NCI-H2107 (cell line): ENCODE data around the gene ZNF524.
"Not testable (repeated sequence)": the region's sequence is repeated elsewhere in the genome, so short reads cannot be mapped to it uniquely, and the experiment has no call there.

Experiments used
- DNase-seq: peaks from one replicate; lab custom pipeline; 2025; lab: John Stamatoyannopoulos, UW

The ZNF524 gene, protein sequence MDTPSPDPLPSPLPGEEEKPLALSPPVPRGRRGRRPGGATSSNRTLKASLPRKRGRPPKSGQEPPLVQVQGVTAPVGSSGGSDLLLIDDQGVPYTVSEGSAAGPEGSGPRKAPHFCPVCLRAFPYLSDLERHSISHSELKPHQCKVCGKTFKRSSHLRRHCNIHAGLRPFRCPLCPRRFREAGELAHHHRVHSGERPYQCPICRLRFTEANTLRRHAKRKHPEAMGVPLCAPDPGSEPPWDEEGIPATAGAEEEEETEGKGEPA

DNA sequence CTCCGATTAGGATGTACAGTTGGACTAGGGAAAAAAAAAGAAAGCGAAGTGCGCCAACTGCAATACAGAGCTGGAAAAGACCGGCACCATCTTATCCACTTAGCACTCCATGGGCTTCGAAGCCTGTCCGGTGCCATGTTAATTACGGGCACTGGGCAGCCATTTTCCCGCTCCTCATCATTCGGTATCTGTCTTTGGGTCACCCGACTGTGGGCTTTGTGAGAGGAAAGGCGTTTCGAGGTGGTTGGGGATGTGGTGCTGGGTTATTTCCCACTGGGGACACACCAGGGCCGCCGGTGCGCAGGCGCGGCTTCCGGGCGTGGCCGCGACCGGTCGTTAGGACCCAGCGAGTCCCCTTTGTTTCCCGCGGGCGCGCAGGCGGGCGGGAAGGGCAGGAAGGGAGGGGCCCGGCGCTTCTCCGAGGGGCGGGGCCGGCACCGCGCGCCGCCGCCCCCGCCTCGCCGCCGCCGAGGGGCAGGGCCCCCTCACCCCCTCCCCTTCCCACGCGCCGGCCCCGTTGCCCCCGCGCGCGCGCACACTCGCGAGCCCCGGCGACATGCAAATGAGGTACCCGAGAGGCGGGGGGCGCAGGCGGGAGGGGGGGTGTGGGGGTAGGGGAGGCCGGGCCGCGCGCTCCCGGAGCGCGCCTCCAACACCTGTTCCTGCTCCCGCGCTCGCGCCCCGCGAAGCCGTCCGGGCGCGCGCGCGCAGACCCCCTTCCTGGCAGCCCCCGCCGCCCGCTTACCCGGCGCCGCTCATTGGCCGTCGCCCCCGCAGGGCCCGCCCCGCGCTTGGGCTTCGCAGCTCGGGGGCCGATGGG lies at the start of gene ZNF524:
Gene ZNF524, plus strand, starts transcription at position 447 of the 820 bp plus-strand sequence. CDS start 1,825 bp downstream, outside the sequence.
- peak; percentile 78 for DNase-seq

DNA sequence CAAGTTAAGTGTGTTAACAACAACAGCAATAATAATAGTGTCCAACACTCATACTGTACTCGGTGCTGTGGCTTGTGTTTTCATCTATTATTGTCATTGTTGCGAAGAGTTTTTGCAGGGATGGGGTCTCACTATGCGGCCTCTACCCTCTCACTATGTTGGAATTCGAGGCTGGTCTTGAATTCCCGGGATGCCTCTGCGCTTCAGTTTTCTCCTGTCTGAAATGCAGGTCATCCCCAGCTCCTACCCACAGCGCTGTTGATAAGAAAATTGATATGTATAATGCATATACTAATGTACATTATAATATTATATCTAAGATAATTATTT lies 49.8 kb upstream of the ZNF524 start:
- no peak for DNase-seq

DNA sequence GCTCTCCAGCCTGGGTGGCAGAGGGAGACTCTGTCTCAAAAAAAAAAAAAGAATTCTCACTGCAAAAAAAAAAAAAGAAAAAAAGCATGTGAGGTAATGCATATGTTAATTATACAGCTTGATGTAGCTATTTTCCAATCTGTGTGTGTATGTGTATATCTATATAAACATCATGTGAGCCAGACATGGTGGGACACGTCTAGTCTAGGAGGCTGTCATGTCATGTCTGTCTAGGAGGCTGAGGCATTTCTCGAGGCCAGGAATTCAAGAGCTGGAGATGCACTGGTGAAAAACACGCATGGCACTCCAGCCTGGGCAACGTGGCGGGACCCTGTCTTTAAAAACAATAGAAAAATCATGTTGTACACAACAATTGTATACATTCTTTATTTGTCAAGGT lies 47.9 kb upstream of the ZNF524 start:
- no peak for DNase-seq

DNA sequence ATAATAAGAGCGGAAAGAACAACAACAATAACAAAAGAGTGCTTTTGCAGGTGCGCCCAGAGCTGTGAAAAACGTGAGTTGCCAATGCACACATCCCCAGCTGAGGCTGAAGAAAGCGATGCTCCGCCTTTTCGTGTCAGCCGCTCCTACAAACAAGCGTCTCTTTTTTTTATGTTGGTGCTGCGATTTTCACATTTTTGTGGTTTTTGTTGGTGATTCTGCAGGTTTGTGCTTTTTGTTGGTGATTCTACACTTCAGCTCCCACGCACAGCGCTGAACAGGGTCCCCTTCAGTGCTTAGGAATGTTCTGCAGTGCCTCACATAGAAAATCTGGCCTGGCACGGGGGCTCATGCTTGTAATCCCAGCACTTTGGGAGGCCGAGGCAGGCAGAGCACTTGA lies 47.5 kb upstream of the ZNF524 start:
- no peak for DNase-seq

DNA sequence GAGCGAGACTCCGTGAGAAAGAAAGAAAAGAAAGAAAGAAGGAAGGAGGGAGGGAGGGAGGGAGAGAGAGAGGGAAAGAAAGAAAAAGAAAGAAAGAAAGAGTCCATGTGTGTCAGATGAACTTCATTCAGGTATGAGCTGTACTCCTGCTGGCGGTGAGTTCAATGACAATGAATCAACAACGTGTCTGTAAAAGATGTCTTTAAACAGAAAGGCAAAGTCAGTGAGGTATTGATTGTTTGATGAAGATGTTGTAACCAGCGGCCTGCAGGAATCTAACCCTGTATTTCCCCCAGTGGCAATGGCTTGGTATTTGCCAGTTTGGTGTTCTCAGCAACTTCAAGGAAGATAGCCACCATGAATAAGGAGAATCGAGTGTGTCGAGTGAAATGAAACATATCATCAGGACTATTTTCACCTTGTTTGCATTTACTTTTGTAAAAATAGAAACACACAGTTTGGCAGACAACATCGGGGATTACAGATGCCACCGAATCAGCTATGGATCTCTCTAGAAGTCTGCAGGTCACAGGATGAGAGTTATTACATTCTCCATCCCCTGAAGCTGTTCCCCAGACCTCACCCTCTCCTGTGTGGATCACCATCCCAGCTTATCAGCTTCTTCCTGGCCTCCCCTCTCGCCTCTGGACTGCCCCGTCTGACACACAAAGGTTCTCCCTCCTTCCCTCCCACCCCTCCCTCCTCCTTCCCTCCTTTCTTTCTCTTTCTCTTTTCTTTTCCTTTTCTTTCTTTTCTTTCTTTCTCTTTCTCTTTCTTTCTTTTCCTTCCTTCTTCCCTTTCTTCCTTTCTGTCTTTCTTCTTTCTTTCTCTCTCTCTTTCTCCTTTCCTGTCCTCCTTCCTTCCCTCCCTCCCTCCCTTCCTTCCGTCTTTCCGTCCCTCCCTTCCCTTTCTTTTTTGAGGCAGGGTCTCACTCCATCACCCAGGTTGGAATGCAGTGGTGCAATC lies 46.6 kb upstream of the ZNF524 start:
- no peak for DNase-seq

DNA sequence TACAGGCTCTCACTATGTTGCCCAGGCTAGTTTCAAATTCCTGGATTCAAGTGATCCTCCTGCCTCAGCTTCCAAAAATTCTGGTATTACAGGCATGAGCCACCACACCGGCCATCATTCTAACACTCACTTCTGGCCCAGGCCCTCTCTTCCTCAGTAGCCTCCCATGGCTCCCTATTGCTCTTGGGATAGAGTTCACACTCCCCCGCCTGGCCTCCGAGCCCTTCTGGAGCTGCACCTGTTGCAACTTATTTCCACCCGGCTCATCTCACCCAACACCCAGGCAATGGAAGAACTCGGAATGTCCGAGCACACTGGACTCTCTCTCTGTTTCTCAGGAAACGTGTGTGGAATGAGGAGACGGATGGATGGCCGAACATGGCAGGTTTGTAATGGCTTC lies 45.8 kb upstream of the ZNF524 start:
- no peak for DNase-seq

DNA sequence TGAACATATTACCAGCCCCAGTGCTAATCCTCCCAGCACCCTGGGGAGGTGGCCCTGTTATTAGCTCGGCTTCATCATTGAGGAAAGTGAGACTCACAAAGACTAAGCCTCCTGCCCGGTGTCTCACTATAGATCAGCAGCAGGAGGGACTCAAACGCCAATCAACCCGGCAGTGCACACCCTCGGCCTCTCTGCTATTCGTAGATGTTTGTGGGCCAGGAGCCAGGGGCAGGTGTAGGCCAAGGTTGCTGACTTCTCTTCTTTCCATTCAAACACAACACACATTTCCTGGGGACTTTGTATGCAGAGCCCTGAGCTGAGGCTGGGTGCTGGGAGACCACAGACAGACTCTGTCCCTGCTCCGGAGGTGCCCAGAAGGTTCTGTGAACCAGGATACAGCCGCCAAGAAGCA lies 45.3 kb upstream of the ZNF524 start:
- no peak for DNase-seq

DNA sequence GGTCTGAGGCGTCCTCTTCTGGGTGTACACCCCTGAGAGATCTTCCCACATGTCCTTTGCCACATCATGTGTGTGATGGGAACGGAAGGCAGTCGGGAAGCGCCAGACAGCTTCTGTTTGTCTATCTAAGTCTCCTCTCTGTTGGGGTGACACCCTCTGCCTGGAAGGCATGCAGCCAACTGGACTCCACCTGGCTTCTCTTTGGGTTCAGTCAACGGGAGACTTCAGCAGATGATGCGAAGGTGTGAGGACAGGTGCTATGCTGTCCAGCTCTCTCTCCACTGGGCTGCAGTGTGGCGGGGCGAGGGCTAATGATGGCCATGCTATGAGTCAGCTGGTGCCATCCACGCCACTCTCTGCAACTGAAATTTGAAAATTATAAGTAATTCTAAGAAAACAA lies 40.4 kb upstream of the ZNF524 start:
- no peak for DNase-seq

DNA sequence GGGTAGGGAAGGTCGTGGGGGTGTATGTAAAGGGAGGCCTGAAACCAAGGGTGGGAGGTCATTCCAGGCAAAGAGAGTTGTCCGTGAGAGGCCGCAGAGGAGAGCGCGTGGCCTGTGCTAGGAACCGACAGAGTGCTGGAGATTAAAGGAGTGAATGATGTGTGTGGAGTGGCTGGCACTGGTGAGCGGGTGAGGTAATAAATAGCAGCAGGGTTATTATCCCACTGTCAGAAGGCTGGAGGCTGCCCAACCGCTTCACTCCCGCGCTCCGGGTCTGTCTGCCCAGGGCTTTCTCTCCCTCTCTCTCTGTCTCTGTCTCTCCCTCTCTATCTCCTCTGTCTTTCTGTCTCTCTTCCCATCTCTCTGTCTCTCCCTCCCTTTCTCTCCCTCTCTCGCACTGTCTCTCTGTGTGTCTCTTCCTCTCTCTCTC lies 36.8 kb upstream of the ZNF524 start:
- DNase-seq = no peak

DNA sequence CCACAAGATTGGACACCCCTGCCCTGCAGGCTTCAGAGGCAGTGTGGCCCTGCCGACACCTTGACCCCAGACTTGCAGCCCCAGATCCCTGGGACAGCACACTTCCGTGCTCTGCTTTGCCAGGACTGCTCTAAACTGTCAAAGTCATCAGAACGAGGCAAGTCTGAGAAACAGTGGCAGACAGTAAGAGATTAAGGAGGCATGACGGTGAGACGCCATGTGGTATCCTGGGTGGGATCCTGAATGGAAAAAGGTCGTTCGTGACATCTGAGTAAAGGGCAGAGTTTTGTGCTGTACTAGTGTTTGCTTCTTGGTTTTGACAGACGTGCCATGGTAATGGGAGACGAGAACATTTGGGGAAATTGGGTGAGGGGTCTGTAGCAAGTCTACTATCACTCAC lies 33.3 kb upstream of the ZNF524 start:
- DNase-seq = no peak

DNA sequence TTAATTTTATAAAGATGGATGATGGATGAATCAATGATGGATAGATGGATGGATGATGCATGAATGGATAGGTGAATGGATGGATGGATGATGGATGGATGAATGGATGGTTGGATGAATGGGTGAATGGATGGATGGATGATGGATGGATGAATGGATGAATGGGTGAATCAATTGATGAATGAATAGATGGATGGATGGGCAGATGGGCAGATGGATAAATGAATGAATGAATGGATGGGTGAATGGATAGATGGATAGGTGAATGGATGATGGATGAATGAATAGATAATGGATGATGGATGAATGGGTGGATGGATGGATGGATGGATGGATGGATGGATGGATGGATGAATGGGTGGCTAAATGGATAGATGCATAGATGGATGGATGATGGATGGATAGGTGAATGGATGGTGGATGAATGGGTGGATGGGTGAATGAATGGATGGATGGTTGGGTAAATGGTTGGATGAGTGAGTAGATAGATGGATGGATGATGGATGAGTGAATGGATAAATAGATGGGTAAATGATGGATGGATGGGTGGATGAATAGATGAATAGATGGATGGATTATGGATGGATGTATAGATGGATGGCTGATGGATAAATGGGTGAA lies 32.3 kb upstream of the ZNF524 start:
- DNase-seq = no peak

DNA sequence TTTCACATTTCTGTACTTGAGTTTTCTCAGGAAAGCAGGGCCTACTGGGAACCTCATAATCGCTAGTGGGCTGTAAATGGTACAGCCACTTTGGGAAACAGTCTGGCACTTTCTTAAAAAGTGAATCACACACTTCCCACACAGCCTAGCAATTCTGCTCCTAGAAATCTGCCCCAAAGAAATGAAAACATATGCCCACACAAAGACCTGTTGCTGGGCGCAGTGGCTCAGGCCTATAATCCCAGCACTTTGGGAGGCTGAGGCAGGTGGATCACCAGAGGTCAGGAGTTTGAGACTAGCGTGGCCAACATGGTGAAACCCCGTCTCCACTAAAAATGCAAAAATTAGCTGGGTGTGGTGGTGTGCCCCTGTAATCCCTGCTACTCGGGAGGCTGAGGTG lies 30.6 kb upstream of the ZNF524 start:
- not testable (repeated sequence) for DNase-seq

DNA sequence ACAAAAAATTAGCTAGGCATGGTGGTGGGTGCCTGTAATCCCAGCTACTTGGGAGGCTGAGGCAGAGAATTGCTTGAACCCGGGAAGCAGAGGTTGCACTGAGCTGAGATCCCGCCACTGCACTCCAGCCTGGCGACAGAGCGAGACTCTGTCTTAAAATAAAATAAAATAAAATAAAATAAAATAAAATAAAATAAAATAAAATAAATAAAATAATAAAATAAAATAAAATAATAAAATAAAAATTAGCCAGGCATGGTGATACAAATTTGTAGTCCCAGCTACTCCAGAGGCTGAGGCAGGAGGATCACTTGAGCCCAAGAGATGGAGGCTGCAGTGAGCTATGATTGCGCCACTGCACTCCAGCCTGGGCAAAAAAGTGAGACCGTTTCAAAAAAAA lies 26.2 kb upstream of the ZNF524 start:
- DNase-seq = not testable (repeated sequence)

DNA sequence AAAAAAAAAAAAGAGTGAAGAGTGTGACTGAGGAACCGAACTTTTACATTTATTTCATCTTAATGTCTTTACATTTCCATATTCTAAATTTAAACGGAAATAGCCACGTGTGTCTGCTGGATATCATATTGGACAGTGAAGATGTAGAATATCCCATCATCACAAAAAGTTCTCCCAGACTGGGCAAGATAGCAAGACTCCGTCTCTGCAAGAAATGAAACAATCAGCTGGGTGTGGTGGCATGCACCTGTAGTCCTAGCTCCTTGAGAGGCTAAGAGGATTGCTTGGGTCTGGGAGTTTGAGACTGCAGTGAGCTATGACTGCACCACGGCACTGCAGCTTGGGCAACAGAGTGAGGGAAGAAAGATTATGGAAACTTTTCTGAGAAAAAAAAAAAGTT lies 23.3 kb upstream of the ZNF524 start:
- no peak for DNase-seq

DNA sequence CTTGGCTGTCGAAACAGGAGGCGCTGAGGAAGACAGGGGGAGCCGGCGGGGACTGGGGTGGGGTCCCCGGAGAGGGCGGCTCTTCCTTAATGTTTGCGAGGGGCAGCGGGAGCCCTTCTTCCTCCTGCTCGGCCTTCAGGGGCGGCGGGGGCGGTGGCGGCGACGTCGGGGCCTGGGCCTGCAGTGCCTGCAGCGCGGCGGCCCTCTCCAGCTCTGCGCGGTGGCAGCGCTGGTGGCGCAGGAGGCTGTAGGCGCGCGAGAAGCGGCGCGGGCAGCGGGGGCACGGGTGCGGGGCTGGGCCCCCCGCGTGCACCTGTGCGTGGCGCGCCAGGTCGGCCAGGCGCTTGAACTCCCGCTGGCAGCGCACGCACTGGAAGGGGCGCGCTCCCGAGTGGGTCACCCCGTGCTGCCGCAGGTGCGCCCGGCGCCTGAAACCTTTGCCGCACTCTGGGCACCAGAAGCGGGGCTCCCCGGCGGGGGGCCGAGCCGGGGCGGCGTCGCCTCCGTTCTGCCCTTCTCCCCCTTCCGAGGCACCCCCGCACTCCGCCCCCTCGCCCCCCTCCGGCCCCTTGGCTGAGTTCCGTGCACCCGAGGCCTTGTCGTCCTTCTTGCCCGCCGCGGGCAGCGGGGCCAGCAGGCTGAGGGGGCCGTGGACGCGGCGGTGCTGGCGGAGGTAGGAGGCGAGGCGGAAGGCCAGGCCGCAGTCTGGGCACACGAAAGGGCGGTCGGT lies 21.9 kb upstream of the ZNF524 start:
- no peak for DNase-seq

DNA sequence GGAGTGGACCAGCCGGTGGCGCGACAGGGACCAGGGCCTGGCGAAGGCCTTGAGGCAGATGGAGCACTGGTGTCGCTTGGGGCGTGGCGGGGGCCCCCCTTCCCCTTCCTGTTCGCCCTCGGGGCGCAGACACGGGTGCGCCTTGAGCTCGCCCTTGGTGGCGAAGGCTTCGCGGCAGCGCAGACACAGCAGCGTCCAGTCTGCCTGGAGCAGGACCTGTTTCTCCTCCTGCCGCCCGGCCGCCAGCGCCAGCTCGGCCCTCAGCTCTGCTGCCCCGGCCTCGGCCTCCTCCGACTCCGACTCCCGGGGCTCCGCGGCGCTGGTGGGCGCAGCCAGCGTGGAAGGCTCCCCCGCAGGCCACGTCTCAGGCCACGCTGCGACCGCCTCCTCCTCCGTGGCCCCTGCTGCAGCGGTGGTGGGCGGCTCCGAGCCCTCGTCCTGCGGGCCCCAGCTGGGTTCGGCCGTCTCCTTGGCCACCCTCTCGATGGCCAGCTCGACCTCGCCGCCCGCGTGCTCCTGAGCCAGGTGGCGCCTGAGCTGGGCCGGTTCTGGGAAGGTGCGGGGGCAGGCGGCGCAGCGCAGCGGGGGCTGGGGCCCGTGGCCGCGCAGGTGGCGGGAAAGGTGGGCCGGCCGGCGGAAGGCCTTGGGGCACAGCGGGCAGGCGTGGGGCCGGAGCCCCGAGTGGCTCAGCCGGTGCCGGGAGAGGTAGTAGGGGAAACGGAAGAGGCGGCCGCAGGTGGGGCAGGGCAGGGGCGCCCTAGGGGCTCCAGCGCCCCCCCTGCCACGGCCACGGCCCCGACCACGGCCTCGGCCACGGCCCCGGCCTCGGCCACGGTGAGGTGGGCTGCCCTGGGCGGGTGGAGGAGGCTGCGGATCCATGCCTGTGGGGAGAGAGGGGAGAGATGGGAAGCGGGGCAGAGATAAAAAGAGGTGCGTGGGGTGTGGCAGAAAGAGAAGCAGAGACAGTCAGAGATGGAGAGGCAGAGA lies 21.0 kb upstream of the ZNF524 start:
- no peak for DNase-seq

DNA sequence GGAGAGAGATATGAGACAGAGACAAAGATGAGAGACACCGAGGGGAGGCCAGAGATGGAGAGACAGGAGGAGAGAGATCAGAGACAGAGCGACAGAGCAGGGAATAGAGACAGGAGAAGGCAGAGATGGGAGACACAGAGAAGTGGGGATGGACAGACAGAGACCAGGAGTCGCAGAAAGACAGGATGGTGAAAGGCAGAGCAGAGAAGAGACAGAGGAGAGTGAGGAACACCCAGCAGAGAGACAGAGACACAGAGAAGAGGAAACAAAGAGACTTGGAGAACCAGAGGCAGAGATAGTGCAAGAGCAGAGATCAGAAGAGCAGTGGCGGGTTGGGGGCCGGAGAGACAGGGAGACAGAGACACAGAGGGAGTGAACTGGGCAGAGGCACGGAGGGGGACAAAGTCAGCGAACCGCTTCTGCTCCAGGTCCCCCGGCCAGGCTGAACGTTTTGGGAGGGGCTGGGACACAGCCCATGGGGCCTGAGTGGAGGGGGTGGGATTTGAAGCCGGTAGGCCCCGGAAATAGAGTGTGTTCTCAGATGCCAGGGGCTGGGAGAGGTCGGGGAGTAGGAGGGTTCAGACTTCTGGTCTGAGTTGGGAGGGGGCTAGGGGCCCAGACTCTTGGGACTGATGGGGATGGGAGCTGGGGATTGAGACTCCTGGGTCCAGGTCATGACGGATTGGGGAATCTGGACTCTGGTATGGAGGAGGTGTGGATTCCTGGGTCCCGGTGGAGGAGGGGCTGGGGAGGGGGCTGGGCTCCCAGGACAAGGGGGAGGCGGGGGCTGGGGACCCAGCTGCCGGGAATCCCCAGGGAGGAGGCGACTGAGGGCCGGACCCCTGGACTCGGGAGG lies 20.1 kb upstream of the ZNF524 start:
- no peak for DNase-seq

DNA sequence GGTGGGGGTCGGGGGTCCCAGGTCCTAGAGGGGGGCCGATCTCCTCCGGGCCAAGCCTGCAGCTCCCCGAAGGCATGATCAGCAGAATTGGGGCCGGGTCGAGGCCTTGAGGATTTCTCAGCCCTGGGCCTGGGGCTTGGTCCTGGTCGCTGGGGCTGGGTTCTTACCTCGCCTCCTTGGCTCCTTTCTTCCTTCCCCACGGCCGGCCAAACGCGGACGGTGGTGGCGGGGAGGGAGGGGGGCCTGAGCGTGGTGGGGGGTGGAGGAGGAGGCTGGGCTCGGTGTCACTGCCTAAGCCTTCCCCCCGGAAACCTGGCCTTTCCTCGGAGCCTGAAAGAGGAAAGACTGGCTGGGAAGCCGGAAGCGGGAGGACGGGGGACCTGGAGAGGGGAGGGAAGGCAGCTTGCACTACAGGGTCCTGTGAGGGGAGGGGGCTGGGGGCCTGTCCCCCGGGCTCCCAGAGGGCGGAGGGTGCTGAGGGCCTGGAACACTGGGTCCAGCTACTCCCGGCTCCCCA lies 19.4 kb upstream of the ZNF524 start, which contains the start of gene ZNF579:
Gene ZNF579, minus strand, starts transcription at position 221 of the 517 bp plus-strand sequence. CDS start 1,209 bp downstream, outside the sequence.
- DNase-seq = peak; percentile 52
